Endodermal cell (in vitro differentiated cells): ENCODE results near the gene F2RL3. TPM values are rescaled to one million over a fixed set of nuclear protein-coding genes. Genes with fewer than 3 reads are reported as not detected.

Experiments used
- DNase-seq: peaks from one replicate; pipeline ENCODE4 v3.0.0-alpha.2; 2017
- H3K27ac ChIP-seq: 2 replicates; pipeline ENCODE4 v1.5.1; 2013; ENCODE audit warnings: mild to moderate bottlenecking, low read depth, low read length, moderate library complexity
- H3K27me3 ChIP-seq: 2 replicates; pipeline ENCODE4 v1.6.1; 2013; ENCODE audit warnings: mild to moderate bottlenecking, low read length, moderate library complexity; ENCODE audit not compliant: insufficient read depth, control insufficient read depth, poor library complexity, severe bottlenecking
- H3K36me3 ChIP-seq: 2 replicates; pipeline ENCODE4 v1.7.0; 2013; ENCODE audit warnings: mild to moderate bottlenecking, low read length, moderate library complexity; ENCODE audit not compliant: control insufficient read depth, insufficient read depth
- H3K4me1 ChIP-seq: one replicate; pipeline ENCODE4 v1.7.0; 2013; ENCODE audit warnings: low read length; ENCODE audit not compliant: control insufficient read depth, insufficient read depth
- H3K4me3 ChIP-seq: 2 replicates; pipeline ENCODE4 v1.5.1; 2013; ENCODE audit warnings: mild to moderate bottlenecking, low read length, moderate library complexity
- H3K9ac ChIP-seq: 2 replicates; pipeline ENCODE4 v1.6.1; 2013; ENCODE audit warnings: mild to moderate bottlenecking, low read length, moderate library complexity; ENCODE audit not compliant: poor library complexity, severe bottlenecking; ENCODE audit errors: extremely low read depth
- H3K9me3 ChIP-seq: 2 replicates; pipeline ENCODE4 v1.6.1; 2013; ENCODE audit warnings: mild to moderate bottlenecking, low read length, moderate library complexity; ENCODE audit not compliant: control insufficient read depth
- H3K27ac Mint-ChIP-seq: 2 replicates; pipeline ENCODE4 v1.8.0; 2020; ENCODE audit warnings: mixed read lengths
- H3K27me3 Mint-ChIP-seq: 2 replicates; pipeline ENCODE4 v1.8.0; 2021; ENCODE audit warnings: mild to moderate bottlenecking, mixed read lengths; ENCODE audit not compliant: insufficient read depth
- H3K36me3 Mint-ChIP-seq: 2 replicates; pipeline ENCODE4 v1.8.0; 2020; ENCODE audit warnings: low read depth, mixed read lengths
- H3K4me1 Mint-ChIP-seq: 2 replicates; pipeline ENCODE4 v1.8.0; 2020; ENCODE audit warnings: mixed read lengths
- H3K4me3 Mint-ChIP-seq: 2 replicates; pipeline ENCODE4 v1.8.0; 2020; ENCODE audit warnings: mild to moderate bottlenecking, moderate library complexity, mixed read lengths
- H3K9me3 Mint-ChIP-seq: 2 replicates; pipeline ENCODE4 v1.8.0; 2020; ENCODE audit warnings: mild to moderate bottlenecking, mixed read lengths
- CTCF ChIP-seq: fragments of 200-600 bp; sonication (generic); conservative IDR thresholded peaks from 2 replicates; pipeline ENCODE4 v1.5.0; 2021; ENCODE audit warnings: antibody characterized with exemption, mild to moderate bottlenecking
- WGBS, 2 experiments: methylation state at CpG; one replicate each; pipeline versions ENCODE4 v1.1.5 to v1.1.7; 2013; ENCODE audit warnings: missing lambda C conversion rate in 2 of 2, mixed read lengths in 1 of 2; ENCODE audit not compliant: insufficient coverage in 1 of 2, insufficient read length in 1 of 2; 5-methylcytosine and 5-hydroxymethylcytosine counted together
- total RNA-seq, 2 donors: library from RNA; stranded (reverse); fragmentation: NEBNext Ultra II Directional in 1 of 2; extraction: Animal tissue kit (Norgen Biotek cat#: 25700) in 1 of 2; gene quantifications; 2 replicates in 1 of 2; 3 replicates in 1 of 2; pipeline ENCODE4 v1.2.1, GENCODE V29; 2021

F2RL3 gene
- total RNA-seq, 2 donors from 2014 or later = not detected

DNA sequence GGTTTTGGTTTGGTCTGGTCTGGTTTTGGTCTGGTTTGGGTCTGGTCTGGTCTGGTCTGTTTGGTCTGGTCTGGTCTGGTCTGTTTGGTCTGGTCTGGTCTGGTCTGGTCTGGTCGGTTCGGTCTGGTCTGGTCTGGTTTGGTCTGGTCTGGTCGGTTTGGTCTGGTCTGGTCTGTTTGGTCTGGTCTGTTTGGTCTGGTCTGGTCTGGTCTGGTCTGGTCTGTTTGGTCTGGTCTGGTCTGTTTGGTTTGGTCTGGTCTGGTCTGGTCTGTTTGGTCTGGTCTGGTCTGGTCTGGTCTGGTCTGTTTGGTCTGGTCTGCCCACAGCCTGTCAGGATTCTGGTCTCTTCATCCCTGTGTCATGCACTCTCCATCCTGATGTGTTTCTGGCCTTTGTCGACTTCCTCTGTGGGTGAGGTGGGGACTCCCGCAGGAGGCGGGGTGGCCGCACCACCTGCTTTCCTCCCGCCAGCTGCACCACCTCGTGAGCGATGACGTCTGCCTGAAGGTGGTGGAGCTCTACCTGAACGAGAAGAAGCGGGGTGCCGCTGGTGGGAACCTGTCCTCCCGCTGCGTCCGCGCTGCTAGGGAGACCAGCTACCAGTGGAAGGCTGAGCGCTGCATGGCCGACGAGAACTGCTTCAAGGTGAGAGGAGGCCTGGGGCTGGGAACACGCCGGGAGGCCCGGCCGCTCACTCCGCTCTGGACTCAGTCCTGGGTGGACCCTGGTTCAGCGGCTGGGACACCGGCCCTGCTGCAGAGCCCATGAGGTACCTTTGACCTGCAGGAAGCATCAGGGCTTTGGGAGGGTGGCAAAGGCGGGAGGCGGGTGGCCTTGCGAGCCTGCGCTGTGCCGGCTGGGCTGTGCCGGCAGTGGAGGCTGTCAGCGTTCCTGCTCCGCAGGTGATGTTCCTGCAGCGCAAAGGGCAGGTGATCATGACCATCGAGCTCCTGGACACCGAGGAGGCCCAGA is 12.9 kb upstream of the F2RL3 start:
- no peaks in the 10 kb centered on the region for H3K27me3 Mint-ChIP-seq
- no peaks in the 10 kb centered on the region for H3K27me3 ChIP-seq
- H3K9me3 ChIP-seq = no peaks in the 10 kb centered on the region
- H3K4me1 ChIP-seq = no peaks in the 10 kb centered on the region
- H3K27ac ChIP-seq = peak overlapping the region; percentile 17
- TF ChIP-seq CTCF = no peak
- no peak for DNase-seq
- peaks cover 63% of the 10 kb centered on the region for H3K36me3 Mint-ChIP-seq
- no peak overlapping the region for H3K4me3 ChIP-seq
- H3K4me1 Mint-ChIP-seq = no peaks in the 10 kb centered on the region
- no peak overlapping the region for H3K9ac ChIP-seq
- H3K9me3 Mint-ChIP-seq = peaks cover 1% of the 10 kb centered on the region
- WGBS, 2 experiments = 97 to 99% methylated on average over 19 to 39 of the region's 39 CpGs
- no peak overlapping the region for H3K4me3 Mint-ChIP-seq
- peaks cover 37% of the 10 kb centered on the region for H3K36me3 ChIP-seq
- H3K27ac Mint-ChIP-seq = no peak overlapping the region

GRCh38 chr19:16876904-16877361 is 11.9 kb upstream of the F2RL3 start:
- DNase-seq = no peak
- Mint-ChIP-seq H3K27ac (no peak overlapping the region), H3K27me3 (peaks cover 2% of the 10 kb centered on the region), H3K4me3 (no peak overlapping the region), H3K9me3 (peaks cover 12% of the 10 kb centered on the region), H3K4me1 (no peaks in the 10 kb centered on the region), H3K36me3 (peaks cover 62% of the 10 kb centered on the region)
- H3K27me3 ChIP-seq = no peaks in the 10 kb centered on the region
- no peak for TF ChIP-seq CTCF
- H3K4me3 ChIP-seq = no peak overlapping the region
- peaks cover 26% of the 10 kb centered on the region for H3K36me3 ChIP-seq
- 94% methylated on average over 10 to 12 of the region's 12 CpGs for WGBS, 2 experiments
- H3K4me1 ChIP-seq = no peaks in the 10 kb centered on the region
- H3K9ac ChIP-seq = no peak overlapping the region
- no peak overlapping the region for H3K27ac ChIP-seq
- peaks cover 9% of the 10 kb centered on the region for H3K9me3 ChIP-seq

- no peak for DNase-seq
- H3K27ac ChIP-seq = no peak overlapping the region
- peaks cover 18% of the 10 kb centered on the region for H3K9me3 Mint-ChIP-seq
- peaks cover 2% of the 10 kb centered on the region for H3K27me3 Mint-ChIP-seq
- H3K9me3 ChIP-seq = peaks cover 14% of the 10 kb centered on the region
- H3K36me3 ChIP-seq = peaks cover 24% of the 10 kb centered on the region
- no peaks in the 10 kb centered on the region for H3K4me1 ChIP-seq
- peaks cover 63% of the 10 kb centered on the region for H3K36me3 Mint-ChIP-seq
- no peak overlapping the region for H3K4me3 Mint-ChIP-seq
- H3K27me3 ChIP-seq = no peaks in the 10 kb centered on the region
- no peak overlapping the region for H3K4me3 ChIP-seq
- no peak for TF ChIP-seq CTCF
- H3K27ac Mint-ChIP-seq = no peak overlapping the region
- no peak overlapping the region for H3K9ac ChIP-seq
- 85 to 100% methylated on average over 2 to 11 of the region's 11 CpGs for WGBS, 2 experiments
- no peaks in the 10 kb centered on the region for H3K4me1 Mint-ChIP-seq
These were observed 11.2 kb upstream of the F2RL3 start for GRCh38 chr19:16877581-16877980.
